ENCODE results near the gene IKZF3.

Gene IKZF3

GRCh38 chr17:39782481-39782880 lies 81.6 kb downstream of the IKZF3 start:
- peak; percentile 37 to 81 for DNase-seq (ENCODE audit: low read depth in 2 of 2)
- TF ChIP-seq, protein P1, sequence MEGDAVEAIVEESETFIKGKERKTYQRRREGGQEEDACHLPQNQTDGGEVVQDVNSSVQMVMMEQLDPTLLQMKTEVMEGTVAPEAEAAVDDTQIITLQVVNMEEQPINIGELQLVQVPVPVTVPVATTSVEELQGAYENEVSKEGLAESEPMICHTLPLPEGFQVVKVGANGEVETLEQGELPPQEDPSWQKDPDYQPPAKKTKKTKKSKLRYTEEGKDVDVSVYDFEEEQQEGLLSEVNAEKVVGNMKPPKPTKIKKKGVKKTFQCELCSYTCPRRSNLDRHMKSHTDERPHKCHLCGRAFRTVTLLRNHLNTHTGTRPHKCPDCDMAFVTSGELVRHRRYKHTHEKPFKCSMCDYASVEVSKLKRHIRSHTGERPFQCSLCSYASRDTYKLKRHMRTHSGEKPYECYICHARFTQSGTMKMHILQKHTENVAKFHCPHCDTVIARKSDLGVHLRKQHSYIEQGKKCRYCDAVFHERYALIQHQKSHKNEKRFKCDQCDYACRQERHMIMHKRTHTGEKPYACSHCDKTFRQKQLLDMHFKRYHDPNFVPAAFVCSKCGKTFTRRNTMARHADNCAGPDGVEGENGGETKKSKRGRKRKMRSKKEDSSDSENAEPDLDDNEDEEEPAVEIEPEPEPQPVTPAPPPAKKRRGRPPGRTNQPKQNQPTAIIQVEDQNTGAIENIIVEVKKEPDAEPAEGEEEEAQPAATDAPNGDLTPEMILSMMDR (IDR thresholded peaks at IDR 0.05; ENCODE audit: low read depth, low read length), result no peak
- no peak overlapping the region for H3K4me3 ChIP-seq (replicated peaks in 1 of 2; ENCODE audit: low read depth in 2 of 2, low read length in 2 of 2)

DNA sequence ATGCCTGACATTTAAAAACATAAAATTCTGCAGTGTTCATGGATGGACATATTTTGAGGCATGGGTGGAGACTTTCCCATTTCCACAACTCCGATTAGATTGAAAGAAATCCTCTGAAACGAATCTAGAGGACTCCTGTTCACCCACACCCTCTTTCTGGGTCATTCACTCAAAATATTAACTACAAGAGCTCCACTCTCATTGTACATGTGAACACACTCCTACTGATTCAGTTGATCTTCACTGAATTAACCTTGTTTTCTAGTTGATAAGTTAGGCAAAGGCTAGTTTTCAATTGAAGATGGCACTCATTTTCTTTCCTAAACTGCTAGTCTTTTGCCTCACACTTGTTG lies 82.3 kb downstream of the IKZF3 start:
- no peak overlapping the region for H3K4me3 ChIP-seq (replicated peaks in 1 of 2; ENCODE audit: low read depth in 2 of 2, low read length in 2 of 2)
- no peak for DNase-seq (ENCODE audit: low read depth in 2 of 2)
- TF ChIP-seq, protein P1 (IDR thresholded peaks at IDR 0.05; ENCODE audit: low read depth, low read length), result no peak

DNA sequence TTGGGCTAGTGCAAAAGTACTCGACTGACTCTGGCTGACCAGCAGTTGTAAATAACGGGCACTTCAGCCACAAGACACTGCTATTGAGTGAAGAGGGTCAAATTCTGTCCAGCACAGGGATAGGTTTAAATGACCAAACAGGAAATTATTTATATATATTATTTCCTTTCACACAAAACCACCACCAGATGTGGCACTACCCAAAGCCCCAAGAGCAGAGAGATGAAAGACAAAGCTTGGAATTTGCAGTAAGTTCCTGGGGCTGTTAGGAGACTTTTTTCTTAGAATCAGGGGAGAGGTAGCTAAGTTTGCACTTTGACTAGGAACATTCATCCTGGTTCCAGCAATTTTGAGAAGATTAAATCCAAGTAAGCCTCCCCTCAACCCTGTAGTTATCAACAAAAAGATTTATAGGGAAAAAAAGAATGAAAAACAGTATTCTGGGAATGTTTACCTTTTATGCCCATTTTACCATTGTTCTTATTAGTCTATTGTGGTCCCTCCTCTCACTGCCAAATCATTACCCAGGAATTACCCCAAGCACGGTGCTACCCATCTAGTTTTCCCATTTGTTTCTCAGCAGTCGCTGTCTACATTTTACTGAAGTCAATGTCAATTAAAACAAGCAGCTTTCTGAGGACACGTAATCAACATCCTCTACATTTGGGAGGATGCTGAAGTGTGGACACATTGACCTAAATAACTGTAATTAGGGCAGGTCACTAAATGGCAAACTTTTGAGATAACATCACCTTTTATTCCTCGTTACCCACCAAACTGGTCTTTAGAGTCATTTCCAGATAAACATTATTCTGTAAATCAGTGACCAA lies 82.9 kb downstream of the IKZF3 start:
- TF ChIP-seq, protein P1 (IDR thresholded peaks at IDR 0.05; ENCODE audit: low read depth, low read length), result no peak
- peak in 1 of 2 donors; percentile 13 for DNase-seq (ENCODE audit: low read depth in 2 of 2)
- no peak overlapping the region for H3K4me3 ChIP-seq (replicated peaks in 1 of 2; ENCODE audit: low read depth in 2 of 2, low read length in 2 of 2)

- DNase-seq (ENCODE audit: low read depth in 2 of 2), result no peak
- no peak overlapping the region for H3K4me3 ChIP-seq (replicated peaks in 1 of 2; ENCODE audit: low read depth in 2 of 2, low read length in 2 of 2)
These were observed 86.4 kb downstream of the IKZF3 start for GRCh38 chr17:39777534-39778365.

DNA sequence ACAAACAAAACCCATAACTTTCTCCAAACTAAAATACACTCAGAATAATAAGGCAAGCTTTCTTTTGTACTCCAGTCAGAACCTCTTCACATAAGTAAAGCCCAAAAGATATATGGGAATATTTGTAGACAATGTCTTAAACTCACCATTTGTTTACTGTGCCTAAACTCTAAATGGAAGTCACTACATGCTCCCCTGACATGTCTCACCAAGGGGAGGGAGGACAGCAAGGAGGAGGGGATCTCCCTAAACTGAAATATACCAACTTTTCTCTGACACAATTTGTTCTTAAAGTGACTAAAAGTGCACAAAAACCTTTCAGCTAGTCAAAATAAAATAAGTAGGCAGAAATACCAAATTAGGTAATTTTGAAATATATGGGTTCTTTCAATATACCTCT lies 87.9 kb downstream of the IKZF3 start:
- no peak overlapping the region for H3K4me3 ChIP-seq (replicated peaks in 1 of 2; ENCODE audit: low read depth in 2 of 2, low read length in 2 of 2)
- TF ChIP-seq, protein P1 (IDR thresholded peaks at IDR 0.05; ENCODE audit: low read depth, low read length), result no peak
- no peak for DNase-seq (ENCODE audit: low read depth in 2 of 2)

More at GRCh38 chr17:39777534-39778365, 86.4 kb downstream of the IKZF3 start:
- TF ChIP-seq, protein P1 (IDR thresholded peaks at IDR 0.05; ENCODE audit: low read depth, low read length), result no peak

- DNase-seq (ENCODE audit: low read depth in 2 of 2), result no peak
- H3K4me3 ChIP-seq (replicated peaks in 1 of 2; ENCODE audit: low read depth in 2 of 2, low read length in 2 of 2), result no peak overlapping the region
- TF ChIP-seq, protein P1 (IDR thresholded peaks at IDR 0.05; ENCODE audit: low read depth, low read length), result no peak
These were observed 89.1 kb downstream of the IKZF3 start for GRCh38 chr17:39775031-39775430.

Data from cardiac fibroblast (primary cell).